ENCODE results near the gene CD164.
"Not testable (repeated sequence)": the region's sequence is repeated elsewhere in the genome, so short reads cannot be mapped to it uniquely, and the experiment has no call there.

Gene CD164

GRCh38 chr6:109373762-109374161 is 8.5 kb downstream of the CD164 start:
- DNase-seq: no peak

GRCh38 chr6:109373331-109373730 is 8.9 kb downstream of the CD164 start:
- no peak for DNase-seq

GRCh38 chr6:109372130-109372529 is 10.1 kb downstream of the CD164 start:
- no peak for DNase-seq

- no peak for DNase-seq
Measured at GRCh38 chr6:109370792-109371191, 11.5 kb downstream of the CD164 start.

- DNase-seq: no peak
Measured at GRCh38 chr6:109370336-109370735, 11.9 kb downstream of the CD164 start.

GRCh38 chr6:109369728-109370127 is 12.5 kb downstream of the CD164 start:
- DNase-seq: no peak

GRCh38 chr6:109364382-109365078 is 17.7 kb downstream of the CD164 start:
- not testable (repeated sequence) for DNase-seq

- no peak for DNase-seq
Measured at GRCh38 chr6:109363753-109364152, 18.5 kb downstream of the CD164 start.

- DNase-seq: no peak
Measured at GRCh38 chr6:109362102-109362884, 20.0 kb downstream of the CD164 start.

GRCh38 chr6:109360791-109361190 is 21.5 kb downstream of the CD164 start:
- no peak for DNase-seq

- DNase-seq: no peak
Measured at GRCh38 chr6:109360281-109360680, 22.0 kb downstream of the CD164 start.

GRCh38 chr6:109359248-109359647 is 23.0 kb downstream of the CD164 start:
- DNase-seq: no peak

GRCh38 chr6:109358204-109358603 is 24.1 kb downstream of the CD164 start:
- DNase-seq: no peak

GRCh38 chr6:109356237-109356636 is 26.0 kb downstream of the CD164 start:
- DNase-seq: no peak

- no peak for DNase-seq
Measured at GRCh38 chr6:109351231-109352130, 30.8 kb downstream of the CD164 start.

GRCh38 chr6:109349419-109349987 is 32.8 kb downstream of the CD164 start:
- no peak for DNase-seq

GRCh38 chr6:109348226-109348625 is 34.0 kb downstream of the CD164 start:
- DNase-seq: no peak

- no peak for DNase-seq
Measured at GRCh38 chr6:109347779-109348178, 34.5 kb downstream of the CD164 start.

GRCh38 chr6:109345986-109346385 is 36.3 kb downstream of the CD164 start:
- DNase-seq: no peak

GRCh38 chr6:109344226-109344625 is 38.0 kb downstream of the CD164 start:
- no peak for DNase-seq

- DNase-seq: no peak
Measured at GRCh38 chr6:109343518-109343917, 38.7 kb downstream of the CD164 start.

- DNase-seq: no peak
Measured at GRCh38 chr6:109342911-109343310, 39.4 kb downstream of the CD164 start.

GRCh38 chr6:109342506-109342905 is 39.8 kb downstream of the CD164 start:
- no peak for DNase-seq

Measured in activated CD4-positive, CD25-positive, alpha-beta regulatory T cell (primary cell).